Esophagus muscularis mucosa (tissue), 3 donors: ENCODE results near the gene ATP5MC2.

Experiments
- CTCF ChIP-seq, 3 experiments: fragments of 200-600 bp in 2 of 3; fragments of 450-650 bp in 1 of 3; sonication (generic) in 2 of 3; IDR thresholded peaks; one replicate each; pipeline ENCODE4 v1.5.1; 2017 to 2019; ENCODE audit warnings: antibody characterized with exemption in 3 of 3, mild to moderate bottlenecking in 2 of 3, moderate library complexity in 1 of 3
- POLR2A ChIP-seq: fragments of 450-650 bp; IDR thresholded peaks from one replicate; pipeline ENCODE4 v1.6.1; 2017; ENCODE audit warnings: antibody characterized with exemption, moderate library complexity, mild to moderate bottlenecking, low read depth
- POLR2AphosphoS5 ChIP-seq, 2 donors: sonication (generic); formaldehyde crosslinking; IDR thresholded peaks; one replicate each; pipeline ENCODE4 v1.6.1; 2017; ENCODE audit warnings: antibody characterized with exemption in 2 of 2

- no peak for TF ChIP-seq POLR2A
- no peak for TF ChIP-seq POLR2AphosphoS5 (IDR thresholded peaks at IDR 0.05)
- peak in 1 of 3 experiments; percentile 9 for TF ChIP-seq CTCF (IDR thresholded peaks at IDR 0.05)
Observed at GRCh38 chr12:53695152-53696145, 19.6 kb upstream of the ATP5MC2 start.
